ENCODE data around the gene TCEAL8.

The TCEAL8 gene

GRCh38 chrX:103214870-103215424 is 40.0 kb downstream of the TCEAL8 start, which contains the start of gene BEX4:
TSS of gene BEX4 (plus strand) at chrX:103215108. CDS start at chrX:103216154, 1,046 bp downstream.
- peak; percentile 93 for DNase-seq (ENCODE audit: low spot score)

- no peak for DNase-seq (ENCODE audit: low spot score)
Observed at GRCh38 chrX:103212749-103213457, 42.1 kb downstream of the TCEAL8 start.

- peak; percentile 60 for DNase-seq (ENCODE audit: low spot score)
Observed at GRCh38 chrX:103211012-103211715, 43.8 kb downstream of the TCEAL8 start.

- DNase-seq (ENCODE audit: low spot score) = no peak
Observed at GRCh38 chrX:103210056-103210455, 44.9 kb downstream of the TCEAL8 start.

All from ecto neural progenitor cell (in vitro differentiated cells).